Lung (tissue), 13 donors: Measurements from ENCODE around the gene NFATC4. TPM values are rescaled to one million over a fixed set of nuclear protein-coding genes. Genes with fewer than 3 reads are reported as not detected.

Source experiments
- ATAC-seq: fragments of 200-7000 bp; cut with Tn5 transposase; one replicate; pipeline ENCODE4 v1.9.1; 2020; ENCODE audit warnings: moderate number of reproducible peaks; ENCODE audit not compliant: insufficient read depth, low FRiP score
- DNase-seq, 3 donors: peaks; one replicate each; pipeline ENCODE4 v3.0.0-alpha.2; 2013 to 2017
- H3K27ac ChIP-seq, 2 donors: one replicate each; pipeline ENCODE4 v1.5.1; 2013; ENCODE audit warnings: mild to moderate bottlenecking in 2 of 2, moderate library complexity in 2 of 2, control low read depth in 1 of 2, inconsistent platforms in 1 of 2, low read depth in 1 of 2, low read length in 1 of 2
- H3K27me3 ChIP-seq, 3 donors: one replicate each; pipeline ENCODE4 v1.5.1; 2013; ENCODE audit warnings: low read length in 2 of 3; ENCODE audit not compliant: control insufficient read depth in 3 of 3, insufficient read depth in 3 of 3
- H3K36me3 ChIP-seq, 4 donors: one replicate each; pipeline ENCODE4 v1.5.1; 2013; ENCODE audit warnings: low read length in 4 of 4, mild to moderate bottlenecking in 1 of 4, moderate library complexity in 1 of 4; ENCODE audit not compliant: control insufficient read depth in 4 of 4, insufficient read depth in 4 of 4
- H3K4me1 ChIP-seq, 5 donors: one replicate each; pipeline ENCODE4 v1.5.1; 2013; ENCODE audit warnings: low read length in 5 of 5, mild to moderate bottlenecking in 2 of 5, moderate library complexity in 1 of 5; ENCODE audit not compliant: control insufficient read depth in 5 of 5, insufficient read depth in 5 of 5
- H3K4me3 ChIP-seq: one replicate; pipeline ENCODE4 v1.5.1; 2013; ENCODE audit warnings: mild to moderate bottlenecking, control low read depth, moderate library complexity
- H3K9ac ChIP-seq, 2 donors: one replicate each; pipeline ENCODE4 v1.5.1; 2013; ENCODE audit warnings: low read length in 2 of 2, control low read depth in 1 of 2; ENCODE audit not compliant: insufficient read depth in 1 of 2
- H3K9me3 ChIP-seq, 4 donors: one replicate each; pipeline ENCODE4 v1.5.1; 2013; ENCODE audit warnings: low read length in 3 of 4, mild to moderate bottlenecking in 1 of 4, moderate library complexity in 1 of 4; ENCODE audit not compliant: control insufficient read depth in 4 of 4, insufficient read depth in 3 of 4
- WGBS, 2 donors: extraction: QIAGEN DNeasy Blood & Tissue Kit; methylation state at CpG; one replicate each; pipeline ENCODE4 v1.1.7; 2013; 5-methylcytosine and 5-hydroxymethylcytosine counted together
- polyA plus RNA-seq, 2 donors: library from polyadenylated mRNA; stranded (reverse); fragments of 200-250 nt; gene quantifications; one replicate each; pipeline ENCODE4 v1.2.1, GENCODE V29; 2013
- small RNA-seq: library from RNA; depleted of rRNA; stranded (forward); fragments of <200 nt; gene quantifications from one replicate; pipeline ENCODE3, GENCODE V24; 2014; ENCODE audit warnings: low replicate concordance
- total RNA-seq, 2 donors: library from RNA; depleted of rRNA in 1 of 2; stranded (reverse); fragments of >200 nt in 1 of 2; gene quantifications; one replicate each; pipeline ENCODE4 v1.2.1, GENCODE V29; 2014 to 2021
- TF ChIP-seq, protein P1 (sequence below): IDR thresholded peaks from 2 replicates; pipeline ENCODE4 v1.5.1; 2012; ENCODE audit warnings: mild to moderate bottlenecking; ENCODE audit errors: control extremely low read depth, extremely low read depth
- donor health status: control.
- donor health status: control.
- donor health status: Bipolar disorder and iron deficiency.
- donor health status: healthy.
- donor health status: DM: yes; HTN: yes; CAD: no.

The NFATC4 gene
- total and polyA plus RNA-seq, 4 donors: 13.9 to 71.4 (median 38.4) TPM

GRCh38 chr14:24426912-24427536, 59.0 kb downstream of the NFATC4 start:
- H3K4me3 ChIP-seq: no peak overlapping the region
- no peaks in the 10 kb centered on the region for H3K27me3 ChIP-seq
- H3K9me3 ChIP-seq: no peaks in the 10 kb centered on the region
- ATAC-seq (no peak), DNase-seq (no peak)
- H3K27ac ChIP-seq: no peak overlapping the region
- peaks cover 0 to 5% (median 3%) of the 10 kb centered on the region in 4 donors for H3K36me3 ChIP-seq
- no peak overlapping the region for H3K9ac ChIP-seq
- WGBS, 2 donors: 38 to 69% methylated on average over 8 of the region's 8 CpGs
- H3K4me1 ChIP-seq: peaks cover 0 to 31% (median 17%) of the 10 kb centered on the region in 5 donors
- TF ChIP-seq, protein P1, sequence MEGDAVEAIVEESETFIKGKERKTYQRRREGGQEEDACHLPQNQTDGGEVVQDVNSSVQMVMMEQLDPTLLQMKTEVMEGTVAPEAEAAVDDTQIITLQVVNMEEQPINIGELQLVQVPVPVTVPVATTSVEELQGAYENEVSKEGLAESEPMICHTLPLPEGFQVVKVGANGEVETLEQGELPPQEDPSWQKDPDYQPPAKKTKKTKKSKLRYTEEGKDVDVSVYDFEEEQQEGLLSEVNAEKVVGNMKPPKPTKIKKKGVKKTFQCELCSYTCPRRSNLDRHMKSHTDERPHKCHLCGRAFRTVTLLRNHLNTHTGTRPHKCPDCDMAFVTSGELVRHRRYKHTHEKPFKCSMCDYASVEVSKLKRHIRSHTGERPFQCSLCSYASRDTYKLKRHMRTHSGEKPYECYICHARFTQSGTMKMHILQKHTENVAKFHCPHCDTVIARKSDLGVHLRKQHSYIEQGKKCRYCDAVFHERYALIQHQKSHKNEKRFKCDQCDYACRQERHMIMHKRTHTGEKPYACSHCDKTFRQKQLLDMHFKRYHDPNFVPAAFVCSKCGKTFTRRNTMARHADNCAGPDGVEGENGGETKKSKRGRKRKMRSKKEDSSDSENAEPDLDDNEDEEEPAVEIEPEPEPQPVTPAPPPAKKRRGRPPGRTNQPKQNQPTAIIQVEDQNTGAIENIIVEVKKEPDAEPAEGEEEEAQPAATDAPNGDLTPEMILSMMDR: no peak

- TF ChIP-seq, protein P1: no peak
- peaks cover 0 to 33% (median 17%) of the 10 kb centered on the region in 5 donors for H3K4me1 ChIP-seq
- no peak for DNase-seq
- ATAC-seq: no peak
- WGBS, 2 donors: 89 to 91% methylated on average over 18 of the region's 18 CpGs
- no peak overlapping the region for H3K9ac ChIP-seq
- no peaks in the 10 kb centered on the region for H3K27me3 ChIP-seq
- H3K9me3 ChIP-seq: no peaks in the 10 kb centered on the region
- no peak overlapping the region for H3K4me3 ChIP-seq
- H3K27ac ChIP-seq: no peak overlapping the region
- peaks cover 0 to 13% (median 8%) of the 10 kb centered on the region in 4 donors for H3K36me3 ChIP-seq
Observed at GRCh38 chr14:24427537-24428508, 59.8 kb downstream of the NFATC4 start.

DNA sequence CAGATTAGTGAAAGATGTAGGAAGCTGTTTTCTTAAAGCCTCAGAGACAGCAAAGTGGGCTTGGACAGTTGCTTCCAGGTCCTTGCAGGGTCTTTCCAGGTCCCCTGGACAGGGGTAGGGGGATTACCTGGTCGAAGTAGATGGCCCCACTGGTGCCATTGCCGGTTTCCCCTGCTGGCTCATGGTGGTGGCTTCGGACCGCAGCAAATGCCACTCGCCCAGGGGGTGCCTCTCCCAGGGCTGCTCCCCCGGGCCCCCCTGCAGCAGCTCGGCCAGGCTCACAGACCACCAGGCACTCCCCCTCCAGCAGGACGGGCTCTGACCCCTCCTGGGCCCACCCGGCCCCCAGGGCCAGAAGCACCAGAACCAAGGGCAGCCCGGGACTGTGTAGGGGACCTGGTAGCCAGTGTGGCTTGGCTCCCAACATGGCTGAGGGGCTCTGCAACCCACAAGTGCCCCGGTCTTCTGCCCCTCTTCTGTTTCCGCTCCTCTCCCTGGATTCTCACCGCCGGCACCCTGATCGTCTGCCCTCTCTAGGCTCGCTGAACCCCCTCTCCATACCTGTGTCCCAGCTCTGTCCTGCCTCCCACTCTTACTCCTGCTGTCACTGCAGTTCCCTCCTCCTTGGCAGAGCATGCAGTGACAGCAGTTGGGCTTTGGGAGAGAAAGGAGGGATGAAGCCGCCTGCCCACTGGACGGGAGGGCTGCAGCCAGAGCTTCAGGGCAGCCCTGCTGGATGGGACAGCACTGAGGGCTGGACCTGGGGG, 60.8 kb downstream of the NFATC4 start:
- peak overlapping the region; percentile 97 to 99 for H3K27ac ChIP-seq
- DNase-seq: peak in 2 of 3 donors; percentile 55 to 56
- ATAC-seq: no peak
- WGBS, 2 donors: 88 to 99% methylated on average over 13 to 18 of the region's 18 CpGs
- H3K9ac ChIP-seq: peak overlapping the region; percentile 77 to 89
- no peaks in the 10 kb centered on the region for H3K9me3 ChIP-seq
- H3K27me3 ChIP-seq: no peaks in the 10 kb centered on the region
- H3K4me3 ChIP-seq: no peak overlapping the region
- TF ChIP-seq, protein P1: no peak
- H3K36me3 ChIP-seq: peaks cover 0 to 20% (median 15%) of the 10 kb centered on the region in 4 donors
- peaks cover 0 to 33% (median 15%) of the 10 kb centered on the region in 5 donors for H3K4me1 ChIP-seq

Small RNAs within 50 kb of the gene (small RNA-seq; reads per million reads assigned to genes)
- not detected for gene RF00026

Other genes with a start within 250 kb of the NFATC4 start
Only the 30 nearest of the 31 such genes appear.
- under 1 TPM; 0.48 to 0.83 TPM for gene FITM1, start 237.5 kb upstream of the NFATC4 start, total RNA-seq
- 1 to 10 TPM in 1 of 2 donors, under 1 TPM in 1; 0.93 to 1.4 TPM for gene FITM1, start 237.5 kb upstream of the NFATC4 start, polyA plus RNA-seq
- gene PSME1, start 232.0 kb upstream of the NFATC4 start, total RNA-seq: 100 to 1,000 TPM; 125 to 192 TPM
- 100 to 1,000 TPM; 286 to 311 TPM for gene PSME1, start 232.0 kb upstream of the NFATC4 start, polyA plus RNA-seq
- gene EMC9, start 226.6 kb upstream of the NFATC4 start, total RNA-seq: 10 to 100 TPM in 1 of 2 donors, 1 to 10 TPM in 1; 4.6 to 24.3 TPM
- 10 to 100 TPM; 15.7 to 29.4 TPM for gene EMC9, start 226.6 kb upstream of the NFATC4 start, polyA plus RNA-seq
- gene PSME2, start 221.6 kb upstream of the NFATC4 start, total RNA-seq: 100 to 1,000 TPM in 1 of 2 donors, 10 to 100 TPM in 1; 89.1 to 178 TPM
- 100 to 1,000 TPM; 283 to 328 TPM for gene PSME2, start 221.6 kb upstream of the NFATC4 start, polyA plus RNA-seq
- gene RNF31, start 220.7 kb upstream of the NFATC4 start, total RNA-seq: 10 to 100 TPM; 31.7 to 82.4 TPM
- 10 to 100 TPM; 44.1 to 78.6 TPM for gene RNF31, start 220.7 kb upstream of the NFATC4 start, polyA plus RNA-seq
- 100 to 1,000 TPM in 1 of 2 donors, 10 to 100 TPM in 1; 75.3 to 111 TPM for gene IRF9, start 206.9 kb upstream of the NFATC4 start, total RNA-seq
- 100 to 1,000 TPM in 1 of 2 donors, 10 to 100 TPM in 1; 79.9 to 124 TPM for gene IRF9, start 206.9 kb upstream of the NFATC4 start, polyA plus RNA-seq
- 10 to 100 TPM; 13.3 to 48.1 TPM for gene REC8, start 196.1 kb upstream of the NFATC4 start, total RNA-seq
- gene REC8, start 196.1 kb upstream of the NFATC4 start, polyA plus RNA-seq: 10 to 100 TPM; 23.8 to 35.1 TPM
- gene IPO4, start 179.4 kb upstream of the NFATC4 start, total RNA-seq: 10 to 100 TPM; 22.0 to 78.9 TPM
- gene IPO4, start 179.4 kb upstream of the NFATC4 start, polyA plus RNA-seq: 10 to 100 TPM; 13.0 to 34.8 TPM
- 10 to 100 TPM; 42.3 to 71.9 TPM for gene TM9SF1, start 172.7 kb upstream of the NFATC4 start, total RNA-seq
- 10 to 100 TPM; 32.7 to 61.7 TPM for gene TM9SF1, start 172.7 kb upstream of the NFATC4 start, polyA plus RNA-seq
- gene TSSK4, start 162.5 kb upstream of the NFATC4 start, total RNA-seq: 1 to 10 TPM in 1 of 2 donors, not detected in 1; 1.2 TPM
- gene TSSK4, start 162.5 kb upstream of the NFATC4 start, polyA plus RNA-seq: under 1 TPM; 0.02 to 0.10 TPM
- gene CHMP4A, start 154.7 kb upstream of the NFATC4 start, total RNA-seq: 10 to 100 TPM; 37.2 to 50.8 TPM
- 100 to 1,000 TPM in 1 of 2 donors, 10 to 100 TPM in 1; 70.4 to 103 TPM for gene CHMP4A, start 154.7 kb upstream of the NFATC4 start, polyA plus RNA-seq
- gene MDP1, start 152.1 kb upstream of the NFATC4 start, total RNA-seq: 10 to 100 TPM; 20.8 to 24.8 TPM
- 10 to 100 TPM; 17.2 to 31.4 TPM for gene MDP1, start 152.1 kb upstream of the NFATC4 start, polyA plus RNA-seq
- 100 to 1,000 TPM in 1 of 2 donors, 10 to 100 TPM in 1; 69.5 to 147 TPM for gene NEDD8, start 135.8 kb upstream of the NFATC4 start, total RNA-seq
- gene NEDD8, start 135.8 kb upstream of the NFATC4 start, polyA plus RNA-seq: 100 to 1,000 TPM; 242 to 246 TPM
- gene GMPR2, start 135.3 kb upstream of the NFATC4 start, total RNA-seq: 10 to 100 TPM; 63.1 TPM
- 10 to 100 TPM; 42.9 to 71.1 TPM for gene GMPR2, start 135.3 kb upstream of the NFATC4 start, polyA plus RNA-seq
- 10 to 100 TPM; 48.2 to 89.1 TPM for gene TINF2, start 125.6 kb upstream of the NFATC4 start, total RNA-seq
- 10 to 100 TPM; 45.2 to 82.6 TPM for gene TINF2, start 125.6 kb upstream of the NFATC4 start, polyA plus RNA-seq
- gene TGM1, start 105.0 kb upstream of the NFATC4 start, total RNA-seq: 1 to 10 TPM; 1.9 to 8.8 TPM
- 10 to 100 TPM in 1 of 2 donors, 1 to 10 TPM in 1; 9.8 to 11.3 TPM for gene TGM1, start 105.0 kb upstream of the NFATC4 start, polyA plus RNA-seq
- gene RABGGTA, start 96.6 kb upstream of the NFATC4 start, total RNA-seq: 10 to 100 TPM; 19.7 to 55.8 TPM
- 10 to 100 TPM; 40.3 to 45.4 TPM for gene RABGGTA, start 96.6 kb upstream of the NFATC4 start, polyA plus RNA-seq
- gene DHRS1, start 68.4 kb upstream of the NFATC4 start, total RNA-seq: 10 to 100 TPM; 20.8 to 24.0 TPM
- 10 to 100 TPM; 20.6 to 27.8 TPM for gene DHRS1, start 68.4 kb upstream of the NFATC4 start, polyA plus RNA-seq
- 10 to 100 TPM; 14.1 to 25.9 TPM for gene NOP9, start 68.3 kb upstream of the NFATC4 start, total RNA-seq
- gene NOP9, start 68.3 kb upstream of the NFATC4 start, polyA plus RNA-seq: 10 to 100 TPM; 12.1 to 13.5 TPM
- 10 to 100 TPM in 1 of 2 donors, 1 to 10 TPM in 1; 9.6 to 18.8 TPM for gene CIDEB, start 60.2 kb upstream of the NFATC4 start, total RNA-seq
- 10 to 100 TPM in 1 of 2 donors, 1 to 10 TPM in 1; 8.3 to 19.7 TPM for gene CIDEB, start 60.2 kb upstream of the NFATC4 start, polyA plus RNA-seq
- 10 to 100 TPM in 1 of 2 donors, 1 to 10 TPM in 1; 5.8 to 14.0 TPM for gene LTB4R2, start 58.0 kb upstream of the NFATC4 start, total RNA-seq
- 1 to 10 TPM; 1.8 to 5.5 TPM for gene LTB4R2, start 58.0 kb upstream of the NFATC4 start, polyA plus RNA-seq
- 10 to 100 TPM in 1 of 2 donors, 1 to 10 TPM in 1; 4.4 to 14.8 TPM for gene LTB4R, start 56.7 kb upstream of the NFATC4 start, total RNA-seq
- 10 to 100 TPM in 1 of 2 donors, 1 to 10 TPM in 1; 7.3 to 47.0 TPM for gene LTB4R, start 56.7 kb upstream of the NFATC4 start, polyA plus RNA-seq
- 10 to 100 TPM; 35.7 to 36.3 TPM for gene ADCY4, start 33.1 kb upstream of the NFATC4 start, total RNA-seq
- 10 to 100 TPM; 22.6 to 42.8 TPM for gene ADCY4, start 33.1 kb upstream of the NFATC4 start, polyA plus RNA-seq
- 10 to 100 TPM in 1 of 2 donors, 1 to 10 TPM in 1; 6.4 to 26.0 TPM for gene RIPK3, start 28.2 kb upstream of the NFATC4 start, total RNA-seq
- gene RIPK3, start 28.2 kb upstream of the NFATC4 start, polyA plus RNA-seq: 10 to 100 TPM; 13.0 to 23.4 TPM
- 10 to 100 TPM; 16.1 to 49.8 TPM for gene NYNRIN, start 30.8 kb downstream of the NFATC4 start, total RNA-seq
- gene NYNRIN, start 30.8 kb downstream of the NFATC4 start, polyA plus RNA-seq: 1 to 10 TPM; 2.9 to 4.2 TPM
- 1 to 10 TPM; 1.7 to 4.9 TPM for gene CBLN3, start 61.5 kb downstream of the NFATC4 start, total RNA-seq
- 1 to 10 TPM; 1.9 to 2.1 TPM for gene CBLN3, start 61.5 kb downstream of the NFATC4 start, polyA plus RNA-seq
- 10 to 100 TPM; 48.1 to 60.2 TPM for gene KHNYN, start 61.8 kb downstream of the NFATC4 start, total RNA-seq
- gene KHNYN, start 61.8 kb downstream of the NFATC4 start, polyA plus RNA-seq: 10 to 100 TPM; 27.0 to 34.1 TPM
- 10 to 100 TPM; 19.5 to 57.1 TPM for gene SDR39U1, start 74.6 kb downstream of the NFATC4 start, total RNA-seq
- 10 to 100 TPM; 48.5 to 63.9 TPM for gene SDR39U1, start 74.6 kb downstream of the NFATC4 start, polyA plus RNA-seq
- under 1 TPM in 1 of 2 donors, not detected in 1; 0.34 TPM for gene CMA1, start 140.1 kb downstream of the NFATC4 start, total RNA-seq
- gene CMA1, start 140.1 kb downstream of the NFATC4 start, polyA plus RNA-seq: not detected
- 1 to 10 TPM in 1 of 2 donors, under 1 TPM in 1; 0.55 to 9.6 TPM for gene CTSG, start 208.1 kb downstream of the NFATC4 start, total RNA-seq
- 1 to 10 TPM in 1 of 2 donors, under 1 TPM in 1; 0.65 to 6.3 TPM for gene CTSG, start 208.1 kb downstream of the NFATC4 start, polyA plus RNA-seq